ENCODE measurements around the gene SBNO2.

- TF ChIP-seq POLR2A (IDR thresholded peaks at IDR 0.05; ENCODE audit: low read depth, low read length), result no peak
- TF ChIP-seq POLR2AphosphoS5 (IDR thresholded peaks at IDR 0.05; ENCODE audit: low read depth, low read length), result no peak
Observed at GRCh38 chr19:1162404-1163282, 11.4 kb downstream of the SBNO2 start.
